ENCODE measurements around the gene CDS2.

Gene CDS2

GRCh38 chr20:5198651-5198924 lies 71.8 kb downstream of the CDS2 start:
- TF ChIP-seq CTCF (IDR thresholded peaks at IDR 0.05; ENCODE audit: low read depth, low read length): no peak
- DNase-seq (ENCODE audit: low read depth in 2 of 2): no peak
- H3K4me3 ChIP-seq (replicated peaks in 1 of 2; ENCODE audit: low read depth in 2 of 2, low read length in 2 of 2): no peak overlapping the region

- no peak for TF ChIP-seq CTCF (IDR thresholded peaks at IDR 0.05; ENCODE audit: low read depth, low read length)
- no peak overlapping the region for H3K4me3 ChIP-seq (replicated peaks in 1 of 2; ENCODE audit: low read depth in 2 of 2, low read length in 2 of 2)
- no peak for DNase-seq (ENCODE audit: low read depth in 2 of 2)
Observed at GRCh38 chr20:5203380-5203779, 76.6 kb downstream of the CDS2 start.

GRCh38 chr20:5205348-5206210 lies 78.8 kb downstream of the CDS2 start:
- peak; percentile 85 to 86 for DNase-seq (ENCODE audit: low read depth in 2 of 2)
- TF ChIP-seq CTCF (IDR thresholded peaks at IDR 0.05; ENCODE audit: low read depth, low read length): peak; percentile 98
- no peak overlapping the region for H3K4me3 ChIP-seq (replicated peaks in 1 of 2; ENCODE audit: low read depth in 2 of 2, low read length in 2 of 2)

GRCh38 chr20:5207138-5207537 lies 80.3 kb downstream of the CDS2 start:
- DNase-seq (ENCODE audit: low read depth in 2 of 2): no peak
- TF ChIP-seq CTCF (IDR thresholded peaks at IDR 0.05; ENCODE audit: low read depth, low read length): no peak
- H3K4me3 ChIP-seq (replicated peaks in 1 of 2; ENCODE audit: low read depth in 2 of 2, low read length in 2 of 2): no peak overlapping the region

- no peak for DNase-seq (ENCODE audit: low read depth in 2 of 2)
- H3K4me3 ChIP-seq (replicated peaks in 1 of 2; ENCODE audit: low read depth in 2 of 2, low read length in 2 of 2): no peak overlapping the region
- no peak for TF ChIP-seq CTCF (IDR thresholded peaks at IDR 0.05; ENCODE audit: low read depth, low read length)
Observed at GRCh38 chr20:5211803-5212714, 85.3 kb downstream of the CDS2 start.

- H3K4me3 ChIP-seq (replicated peaks in 1 of 2; ENCODE audit: low read depth in 2 of 2, low read length in 2 of 2): no peak overlapping the region
- no peak for DNase-seq (ENCODE audit: low read depth in 2 of 2)
Observed at GRCh38 chr20:5212907-5213487, 86.2 kb downstream of the CDS2 start.

More at GRCh38 chr20:5212907-5213487, 86.2 kb downstream of the CDS2 start:
- TF ChIP-seq CTCF (IDR thresholded peaks at IDR 0.05; ENCODE audit: low read depth, low read length): no peak
